Measurements from ENCODE around the gene PIEZO2.

DNA sequence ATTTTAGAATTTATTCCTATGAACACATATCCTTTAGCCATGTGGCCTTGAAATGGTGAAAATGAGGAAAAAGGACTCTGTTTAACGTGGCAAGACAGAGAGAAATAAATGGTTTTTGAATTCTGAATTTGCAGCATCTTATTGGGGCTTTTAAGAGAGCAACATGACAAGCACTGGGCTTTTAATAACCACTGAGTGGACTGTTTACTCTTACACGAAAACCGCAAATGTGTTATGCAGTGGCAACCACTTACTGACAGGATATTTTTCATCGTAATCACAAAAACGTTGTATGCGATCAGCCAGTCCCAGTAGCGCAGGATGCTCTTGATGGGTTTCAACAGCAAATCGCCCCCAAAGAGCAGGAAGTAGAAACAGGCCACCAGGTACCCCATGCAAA lies 397.0 kb downstream of the PIEZO2 start:
- TF ChIP-seq CTCF (IDR thresholded peaks at IDR 0.05 in 8 of 11, conservative IDR thresholded peaks at IDR 0.05 in 3 of 11) (no peak), POLR2A (IDR thresholded peaks at IDR 0.05) (no peak)

All from spleen (tissue), 7 donors.